HG03457 (cell line): ENCODE results near the gene SYT7.

Source experiments
- ATAC-seq: cut with Tn5 transposase; IDR thresholded peaks from one replicate; pipeline ENCODE4 v1.9.1; 2021; ENCODE audit warnings: moderate number of reproducible peaks; ENCODE audit not compliant: unreplicated experiment

SYT7 gene

GRCh38 chr11:61522881-61523280 lies 58.0 kb downstream of the SYT7 start:
- ATAC-seq, result no peak

- no peak for ATAC-seq
Observed at GRCh38 chr11:61518032-61518795, 62.7 kb downstream of the SYT7 start.

- no peak for ATAC-seq
Observed at GRCh38 chr11:61516675-61517572, 64.0 kb downstream of the SYT7 start.

- ATAC-seq, result no peak
Observed at GRCh38 chr11:61516191-61516590, 64.7 kb downstream of the SYT7 start.

- no peak for ATAC-seq
Observed at GRCh38 chr11:61515686-61516085, 65.2 kb downstream of the SYT7 start.

- no peak for ATAC-seq
Observed at GRCh38 chr11:61514050-61514917, 66.6 kb downstream of the SYT7 start.

GRCh38 chr11:61513143-61513765 lies 67.6 kb downstream of the SYT7 start:
- ATAC-seq, result no peak

GRCh38 chr11:61512435-61512834 lies 68.4 kb downstream of the SYT7 start:
- no peak for ATAC-seq

- no peak for ATAC-seq
Observed at GRCh38 chr11:61511383-61511782, 69.5 kb downstream of the SYT7 start.

- no peak for ATAC-seq
Observed at GRCh38 chr11:61510974-61511373, 69.9 kb downstream of the SYT7 start.

- ATAC-seq, result no peak
Observed at GRCh38 chr11:61510166-61510919, 70.5 kb downstream of the SYT7 start.

- no peak for ATAC-seq
Observed at GRCh38 chr11:61509043-61510029, 71.5 kb downstream of the SYT7 start.

- no peak for ATAC-seq
Observed at GRCh38 chr11:61507962-61508861, 72.7 kb downstream of the SYT7 start, which contains the start of gene LRRC10B. TSS of gene LRRC10B (plus strand) at chr11:61508749. CDS start at chr11:61508999, 250 bp downstream.

GRCh38 chr11:61507012-61507768 lies 73.7 kb downstream of the SYT7 start:
- ATAC-seq, result no peak

GRCh38 chr11:61505640-61506155 lies 75.2 kb downstream of the SYT7 start:
- ATAC-seq, result no peak

GRCh38 chr11:61505106-61505505 lies 75.8 kb downstream of the SYT7 start:
- no peak for ATAC-seq
